ENCODE results near the gene TSPYL4. TPM values are rescaled to one million over a fixed set of nuclear protein-coding genes. Genes with fewer than 3 reads are reported as not detected.

Gene TSPYL4
- polyA plus RNA-seq, 1 donor from 2014 or later: 97.2 TPM

- Histone ChIP-seq H4K20me1 (ENCODE audit: insufficient read depth) (no peaks in the 10 kb centered on the region), H3F3A (ENCODE audit: insufficient read depth, low read length, poor library complexity, severe bottlenecking) (no peaks in the 10 kb centered on the region), H3K4me3 (ENCODE audit: low read length) (no peak overlapping the region), H3K4me2 (ENCODE audit: low read length) (no peak overlapping the region), H2AFZ (ENCODE audit: low read depth, low read length) (no peak overlapping the region), H3K9ac (ENCODE audit: low read length) (no peak overlapping the region), H3K9me3 (ENCODE audit: low read length) (no peaks in the 10 kb centered on the region), H3K9me2 (ENCODE audit: insufficient read depth, low read length) (no peaks in the 10 kb centered on the region), H3K27ac (ENCODE audit: low read length) (no peak overlapping the region), H3K79me2 (replicated peaks; ENCODE audit: insufficient read depth, low read length) (no peaks in the 10 kb centered on the region), H3K36me3 (ENCODE audit: insufficient read depth, low read length) (no peaks in the 10 kb centered on the region), H3K27me3 (ENCODE audit: insufficient read depth, low read depth, low read length) (no peaks in the 10 kb centered on the region)
- TF ChIP-seq EP300 (conservative IDR thresholded peaks at IDR 0.05; ENCODE audit: poor library complexity, severe bottlenecking) (no peak), CTCF (IDR thresholded peaks at IDR 0.05; ENCODE audit: poor library complexity, severe bottlenecking) (no peak), MXI1 (conservative IDR thresholded peaks at IDR 0.05; ENCODE audit: poor library complexity, severe bottlenecking) (no peak), SMC3 (conservative IDR thresholded peaks at IDR 0.05; ENCODE audit: poor library complexity) (no peak), TAF1 (IDR thresholded peaks at IDR 0.05; ENCODE audit: low read depth) (no peak), POLR2AphosphoS5 (IDR thresholded peaks at IDR 0.05) (no peak)
These were observed 52.3 kb downstream of the TSPYL4 start for GRCh38 chr6:116201538-116201937.

- TF ChIP-seq TAF1 (IDR thresholded peaks at IDR 0.05; ENCODE audit: low read depth) (no peak), CTCF (IDR thresholded peaks at IDR 0.05; ENCODE audit: poor library complexity, severe bottlenecking) (no peak), POLR2AphosphoS5 (IDR thresholded peaks at IDR 0.05) (no peak), MXI1 (conservative IDR thresholded peaks at IDR 0.05; ENCODE audit: poor library complexity, severe bottlenecking) (no peak), RAD21 (conservative IDR thresholded peaks at IDR 0.05) (no peak), REST (IDR thresholded peaks at IDR 0.05; ENCODE audit: borderline replicate concordance) (no peak), EP300 (conservative IDR thresholded peaks at IDR 0.05; ENCODE audit: poor library complexity, severe bottlenecking) (no peak), SMC3 (conservative IDR thresholded peaks at IDR 0.05; ENCODE audit: poor library complexity) (no peak), EZH2 (IDR thresholded peaks at IDR 0.05; ENCODE audit: borderline replicate concordance, insufficient read depth, low read length, poor library complexity, severe bottlenecking) (no peak)
- H4K20me1 ChIP-seq (ENCODE audit: insufficient read depth): no peaks in the 10 kb centered on the region
- no peak overlapping the region for H3K4me2 ChIP-seq (ENCODE audit: low read length)
These were observed 53.1 kb downstream of the TSPYL4 start for GRCh38 chr6:116200619-116201249.

More at GRCh38 chr6:116200619-116201249, 53.1 kb downstream of the TSPYL4 start:
- H3K4me3 ChIP-seq (ENCODE audit: low read length): no peak overlapping the region
- no peaks in the 10 kb centered on the region for H3K9me2 ChIP-seq (ENCODE audit: insufficient read depth, low read length)
- no peaks in the 10 kb centered on the region for H3K9me3 ChIP-seq (ENCODE audit: low read length)
- no peak overlapping the region for H2AFZ ChIP-seq (ENCODE audit: low read depth, low read length)
- H3K79me2 ChIP-seq (replicated peaks; ENCODE audit: insufficient read depth, low read length): no peaks in the 10 kb centered on the region
- H3K36me3 ChIP-seq (ENCODE audit: insufficient read depth, low read length): no peaks in the 10 kb centered on the region
- H3F3A ChIP-seq (ENCODE audit: insufficient read depth, low read length, poor library complexity, severe bottlenecking): no peaks in the 10 kb centered on the region
- no peaks in the 10 kb centered on the region for H3K27me3 ChIP-seq (ENCODE audit: insufficient read depth, low read depth, low read length)
- H3K27ac ChIP-seq (ENCODE audit: low read length): no peak overlapping the region
- no peak overlapping the region for H3K9ac ChIP-seq (ENCODE audit: low read length)

Other genes with a start within 250 kb of the TSPYL4 start
- not detected in 2 replicates for gene FRK, start 193.2 kb downstream of the TSPYL4 start, polyA plus RNA-seq
- 0.78 and 1.3 TPM in 2 replicates for gene NT5DC1, start 153.2 kb downstream of the TSPYL4 start, polyA plus RNA-seq
- not detected in 2 replicates for gene COL10A1, start 127.9 kb downstream of the TSPYL4 start, polyA plus RNA-seq
- 79.3 and 84.8 TPM in 2 replicates for gene TSPYL1, start 25.9 kb upstream of the TSPYL4 start, polyA plus RNA-seq
- 14.4 and 15.0 TPM in 2 replicates for gene DSE, start 116.9 kb upstream of the TSPYL4 start, polyA plus RNA-seq
- 12.0 and 13.9 TPM in 2 replicates for gene CALHM6, start 207.3 kb upstream of the TSPYL4 start, polyA plus RNA-seq

All from neural cell (in vitro differentiated cells).